ENCODE data around the gene CLHC1.

- TF ChIP-seq CTCF (IDR thresholded peaks at IDR 0.05) (no peak), POLR2A (IDR thresholded peaks at IDR 0.05) (no peak)
These were observed 94.8 kb downstream of the CLHC1 start for GRCh38 chr2:55137024-55137958.

Measured in testis (tissue), 2 donors.